ENCODE measurements around the gene PFDN1. TPM values are rescaled to one million over a fixed set of nuclear protein-coding genes. Genes with fewer than 3 reads are reported as not detected.

Gene PFDN1
- total RNA-seq, 2 experiments from 2014 or later: 50.6 to 57.1 TPM

- no peak overlapping the region for H3K27ac Mint-ChIP-seq
- no peaks in the 10 kb centered on the region for H3K4me1 Mint-ChIP-seq (ENCODE audit: low read depth)
- H3K4me3 Mint-ChIP-seq: no peak overlapping the region
- intact Hi-C loops (cut with micrococcal nuclease): no loop called here
- no peaks in the 10 kb centered on the region for H3K27me3 Mint-ChIP-seq (ENCODE audit: low read depth)
- no peaks in the 10 kb centered on the region for H3K9me3 Mint-ChIP-seq
- peaks cover 7% of the 10 kb centered on the region for H3K36me3 Mint-ChIP-seq (ENCODE audit: low read depth)
- CTCF ChIA-PET: interaction anchor here (1.7 kb wide), 1 partner anchor 176 kb away, joined by 5 read pairs; no protein-coding TSS in a partner anchor
- no peak for DNase-seq
Measured at GRCh38 chr5:140197023-140197422, 105.9 kb downstream of the PFDN1 start.

- intact Hi-C loops (cut with micrococcal nuclease): no loop called here
- Mint-ChIP-seq H3K27me3 (ENCODE audit: low read depth) (no peaks in the 10 kb centered on the region), H3K4me1 (ENCODE audit: low read depth) (no peaks in the 10 kb centered on the region), H3K4me3 (no peak overlapping the region), H3K9me3 (no peaks in the 10 kb centered on the region), H3K36me3 (ENCODE audit: low read depth) (peaks cover 5% of the 10 kb centered on the region), H3K27ac (no peak overlapping the region)
- no peak for DNase-seq
- CTCF ChIA-PET: interaction anchor here (0.7 to 1.7 kb wide), 4 partner anchors 48 to 227 kb away, joined by 3 to 5 read pairs (median 4); no protein-coding TSS in a partner anchor
Measured at GRCh38 chr5:140196115-140196814, 106.6 kb downstream of the PFDN1 start.

Other genes with a start within 250 kb of the PFDN1 start
- 10 to 100 TPM in 1 of 2 experiments, 1 to 10 TPM in 1; 9.0 to 10.3 TPM for gene PURA, start 189.0 kb downstream of the PFDN1 start, total RNA-seq
- gene IGIP, start 177.2 kb downstream of the PFDN1 start, total RNA-seq: 1 to 10 TPM; 1.4 to 1.6 TPM
- gene CYSTM1, start 127.9 kb downstream of the PFDN1 start, total RNA-seq: 10 to 100 TPM; 22.3 to 25.1 TPM
- gene HBEGF, start 43.5 kb upstream of the PFDN1 start, total RNA-seq: 1 to 10 TPM; 8.7 to 9.1 TPM
- gene SLC4A9, start 57.1 kb upstream of the PFDN1 start, total RNA-seq: under 1 TPM; 0.07 to 0.12 TPM
- 10 to 100 TPM; 83.2 to 87.0 TPM for gene ANKHD1, start 98.7 kb upstream of the PFDN1 start, total RNA-seq
- 10 to 100 TPM; 27.2 to 28.5 TPM for gene EIF4EBP3, start 244.6 kb upstream of the PFDN1 start, total RNA-seq